Measurements from ENCODE around the gene SHISA8. TPM values are rescaled to one million over a fixed set of nuclear protein-coding genes. Genes with fewer than 3 reads are reported as not detected.
"Not testable (repeated sequence)": the region's sequence is repeated elsewhere in the genome, so short reads cannot be mapped to it uniquely, and the experiment has no call there.

The SHISA8 gene
- total and polyA plus RNA-seq, 2 experiments from 2014 or later, result not detected

GRCh38 chr22:41951898-41952474 is 37.1 kb upstream of the SHISA8 start, which contains the start of gene SMIM45:
Gene SMIM45, plus strand, starts transcription at chr22:41952150.
- Histone ChIP-seq H3K4me3 (no peak within 1 kb of the TSS), H3K27ac (no peak within 1 kb of the TSS)
- TF ChIP-seq CTCF (IDR thresholded peaks at IDR 0.05; ENCODE audit: low read depth, low read length), result no peak

GRCh38 chr22:41949297-41949965 is 34.6 kb upstream of the SHISA8 start:
- Histone ChIP-seq H3K27ac (no peak overlapping the region), H3K4me1 (ENCODE audit: low read depth) (peaks cover 4% of the 10 kb centered on the region), H3K36me3 (no peaks in the 10 kb centered on the region), H3K9me3 (ENCODE audit: low read depth) (no peaks in the 10 kb centered on the region), H3K27me3 (no peaks in the 10 kb centered on the region), H3K4me3 (no peak overlapping the region)
- no peak for DNase-seq (ENCODE audit: low read depth in 1 of 2, low spot score in 1 of 2)
- TF ChIP-seq CTCF (IDR thresholded peaks at IDR 0.05; ENCODE audit: low read depth, low read length), result no peak

More at GRCh38 chr22:41951898-41952474, 37.1 kb upstream of the SHISA8 start, which contains the start of gene SMIM45:
- Histone ChIP-seq H3K9me3 (ENCODE audit: low read depth) (no peaks in the 10 kb centered on the region), H3K27me3 (no peaks in the 10 kb centered on the region), H3K4me1 (ENCODE audit: low read depth) (no peaks in the 10 kb centered on the region), H3K36me3 (no peaks in the 10 kb centered on the region)
- peak; percentile 24 to 64 for DNase-seq (ENCODE audit: low read depth in 1 of 2, low spot score in 1 of 2)

DNA sequence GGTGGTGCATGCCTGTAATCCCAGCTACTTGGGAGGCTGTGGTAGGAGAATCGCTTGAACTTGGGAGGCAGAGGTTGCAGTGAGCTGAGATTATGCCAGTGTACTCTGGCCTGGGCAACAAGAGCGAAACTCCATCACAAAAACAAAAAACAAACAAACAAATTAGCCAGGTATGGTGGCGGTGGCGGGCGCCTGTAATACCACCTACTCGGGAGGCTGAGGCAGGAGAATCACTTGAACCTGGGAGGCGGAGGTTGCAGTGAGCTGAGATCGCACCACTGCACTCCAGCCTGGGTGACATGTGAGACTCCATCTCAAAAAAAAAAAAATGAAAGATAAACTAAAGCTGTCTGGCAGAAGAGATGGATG is 34.0 kb upstream of the SHISA8 start:
- H3K4me1 ChIP-seq (ENCODE audit: low read depth); DNase-seq (ENCODE audit: low read depth in 1 of 2, low spot score in 1 of 2); H3K9me3 ChIP-seq (ENCODE audit: low read depth); H3K36me3 ChIP-seq; H3K27ac ChIP-seq; H3K4me3 ChIP-seq; H3K27me3 ChIP-seq: not testable (repeated sequence)

GRCh38 chr22:41948142-41948541 is 33.3 kb upstream of the SHISA8 start:
- Histone ChIP-seq H3K9me3 (ENCODE audit: low read depth) (no peaks in the 10 kb centered on the region), H3K36me3 (no peaks in the 10 kb centered on the region), H3K4me1 (ENCODE audit: low read depth) (peaks cover 4% of the 10 kb centered on the region), H3K4me3 (no peak overlapping the region), H3K27me3 (no peaks in the 10 kb centered on the region), H3K27ac (no peak overlapping the region)
- DNase-seq (ENCODE audit: low read depth in 1 of 2, low spot score in 1 of 2), result no peak
- no peak for TF ChIP-seq CTCF (IDR thresholded peaks at IDR 0.05; ENCODE audit: low read depth, low read length)

DNA sequence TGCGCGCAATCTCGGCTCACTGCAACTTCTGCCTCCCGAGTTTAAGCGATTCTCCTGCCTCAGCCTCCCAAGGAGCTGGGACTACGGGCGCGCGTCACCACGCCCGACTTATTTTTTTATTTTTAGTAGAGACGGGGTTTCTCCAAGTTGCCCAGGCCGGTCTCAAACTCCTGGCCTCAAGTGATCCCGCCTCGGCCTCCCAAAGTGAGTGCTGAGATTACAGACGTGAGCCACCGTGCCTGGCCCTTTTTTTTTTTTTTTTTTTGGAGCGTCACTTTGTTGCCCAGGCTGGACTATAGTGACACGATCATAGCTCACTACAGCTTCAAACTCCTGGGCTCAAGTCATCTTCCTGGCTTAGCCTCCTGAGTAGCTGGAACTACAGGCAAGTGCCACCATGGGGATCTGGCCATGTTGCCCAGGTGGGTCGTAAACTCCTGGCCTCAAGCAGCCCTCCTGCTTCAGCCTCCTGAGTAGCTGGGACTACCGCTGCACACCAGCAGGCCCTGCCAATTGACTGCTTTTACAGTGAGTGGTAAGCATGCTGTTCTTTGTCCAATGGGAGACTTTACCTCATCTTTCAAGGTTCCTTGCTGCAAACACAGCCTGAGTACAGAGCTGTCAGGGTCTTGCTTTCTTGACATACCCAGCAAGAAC is 32.7 kb upstream of the SHISA8 start:
- no peak for TF ChIP-seq CTCF (IDR thresholded peaks at IDR 0.05; ENCODE audit: low read depth, low read length)
- no peaks in the 10 kb centered on the region for H3K9me3 ChIP-seq (ENCODE audit: low read depth)
- H3K4me1 ChIP-seq (ENCODE audit: low read depth), result peaks cover 4% of the 10 kb centered on the region
- H3K27ac ChIP-seq, result no peak overlapping the region
- H3K36me3 ChIP-seq, result no peaks in the 10 kb centered on the region
- H3K4me3 ChIP-seq, result peak overlapping the region; percentile 50
- no peaks in the 10 kb centered on the region for H3K27me3 ChIP-seq
- DNase-seq (ENCODE audit: low read depth in 1 of 2, low spot score in 1 of 2), result no peak

Data from cardiac muscle cell (in vitro differentiated cells and primary cell).